HepG2 (cell line): ENCODE measurements around the gene CACNA1G. TPM values are rescaled to one million over a fixed set of nuclear protein-coding genes. Genes with fewer than 3 reads are reported as not detected.

ENCODE experiments used
- ATAC-seq: fragments of 200-7000 bp; cut with Tn5 transposase; 3 replicates; pipeline ENCODE4 v1.9.1; 2020; ENCODE audit warnings: mild to moderate bottlenecking, moderate library complexity
- BruUV-seq: library from RNA; stranded (reverse); fragments of 400-500 nt; replicated peaks from 2 replicates; lab custom pipeline; 2021; lab: Mats Ljungman, UMichigan
- CTCF ChIA-PET: fragments of 300-600 bp; formaldehyde crosslinking; extraction: SDS; loops from one replicate; lab custom pipeline; 2021; ENCODE audit warnings: low total read pairs, inconsistent platforms, low intra/inter-chr PET ratio; lab: Yijun Ruan, JAX
- POLR2A ChIA-PET: fragments of 350-600 bp; sonication (Branson Sonifier 250); formaldehyde crosslinking; loops from one replicate; lab custom pipeline; 2020; ENCODE audit warnings: antibody characterized with exemption, inconsistent platforms; lab: Yijun Ruan, JAX
- DNase-seq: peaks from one replicate; pipeline ENCODE4 v3.0.0-alpha.2; 2015; ENCODE audit warnings: low spot score
- FAIRE-seq: peaks from 3 replicates; lab custom pipeline; 2011; peaks lifted over from hg19 to GRCh38; lab: Jason Lieb, UNC
- H2AFZ ChIP-seq: one replicate; pipeline ENCODE4 v1.6.1; 2011; ENCODE audit warnings: low read length, inconsistent platforms
- H3K27ac ChIP-seq: fragments of 300-600 bp; 3 replicates; pipeline ENCODE4 v1.8.0; 2011; ENCODE audit warnings: mixed run types, mild to moderate bottlenecking, mixed read lengths, low read length, inconsistent platforms; ENCODE audit not compliant: insufficient read depth; ENCODE audit errors: extremely low read length
- H3K27me3 ChIP-seq, 2 experiments: fragments of 200-600 bp in 1 of 2; 2 replicates in 1 of 2; 3 replicates in 1 of 2; pipeline versions ENCODE4 v1.6.0 to v1.8.0; 2011; ENCODE audit warnings: low read length in 2 of 2, mild to moderate bottlenecking in 2 of 2, moderate library complexity in 2 of 2, inconsistent platforms in 1 of 2; ENCODE audit not compliant: insufficient read depth in 2 of 2, control insufficient read depth in 1 of 2
- H3K36me3 ChIP-seq, 2 experiments: fragments of 200-600 bp in 1 of 2; replicated peaks in 1 of 2; 2 replicates in 1 of 2; 3 replicates in 1 of 2; pipeline versions ENCODE4 v1.5.1 to v1.8.0; 2011; ENCODE audit warnings: low read length in 2 of 2, inconsistent platforms in 1 of 2; ENCODE audit not compliant: insufficient read depth in 2 of 2, control insufficient read depth in 1 of 2
- H3K4me1 ChIP-seq: 2 replicates; pipeline ENCODE4 v1.5.1; 2012; ENCODE audit warnings: low read length, inconsistent platforms; ENCODE audit not compliant: insufficient read depth
- H3K4me2 ChIP-seq: 2 replicates; pipeline ENCODE4 v1.6.0; 2011; ENCODE audit warnings: low read depth, low read length, inconsistent platforms
- H3K4me3 ChIP-seq, 3 experiments: fragments of 200-600 bp in 1 of 3; sonication (generic), shearing (Covaris generic) in 1 of 3; replicated peaks in 1 of 3; 2 replicates each; pipeline ENCODE4 v1.5.1; 2011 to 2016; ENCODE audit warnings: low read length in 3 of 3, inconsistent platforms in 2 of 3, low read depth in 2 of 3, mild to moderate bottlenecking in 2 of 3, control low read depth in 1 of 3, mixed read lengths in 1 of 3; ENCODE audit not compliant: insufficient read depth in 1 of 3
- H3K79me2 ChIP-seq: one replicate; pipeline ENCODE4 v1.6.1; 2011; ENCODE audit warnings: low read length, inconsistent platforms; ENCODE audit not compliant: insufficient read depth
- H3K9ac ChIP-seq: 2 replicates; pipeline ENCODE4 v1.6.0; 2011; ENCODE audit warnings: mild to moderate bottlenecking, low read depth, low read length, inconsistent platforms; ENCODE audit not compliant: insufficient read depth
- H3K9me3 ChIP-seq: 2 replicates; pipeline ENCODE4 v1.5.1; 2012; ENCODE audit warnings: mild to moderate bottlenecking, low read length
- H4K20me1 ChIP-seq: 2 replicates; pipeline ENCODE4 v1.6.0; 2011; ENCODE audit warnings: inconsistent platforms, mild to moderate bottlenecking, low read length, moderate library complexity; ENCODE audit not compliant: insufficient read depth
- GFI1 ChIP-seq: sonication (generic); formaldehyde crosslinking; IDR thresholded peaks from 2 replicates; pipeline ENCODE4 v1.5.0; 2020; ENCODE audit warnings: missing genetic modification reagents, mild to moderate bottlenecking, borderline replicate concordance
- GMEB1 ChIP-seq: sonication (generic); formaldehyde crosslinking; IDR thresholded peaks from 2 replicates; pipeline ENCODE4 v1.5.1; 2020; ENCODE audit warnings: missing genetic modification reagents, mild to moderate bottlenecking, borderline replicate concordance
- IKZF4 ChIP-seq: sonication (generic); formaldehyde crosslinking; IDR thresholded peaks from 2 replicates; pipeline ENCODE4 v1.5.1; 2020; ENCODE audit warnings: borderline replicate concordance, mild to moderate bottlenecking, low read depth, missing genetic modification reagents; ENCODE audit errors: not compliant biosample characterization
- ZNF260 ChIP-seq: sonication (generic); formaldehyde crosslinking; IDR thresholded peaks from 2 replicates; pipeline ENCODE4 v1.4.0; 2020; ENCODE audit warnings: missing genetic modification reagents, low read depth, mild to moderate bottlenecking, borderline replicate concordance
- ZNF331 ChIP-seq: sonication (generic); formaldehyde crosslinking; IDR thresholded peaks from 2 replicates; pipeline ENCODE4 v1.4.0; 2020; ENCODE audit warnings: missing genetic modification reagents
- ZNF607 ChIP-seq: sonication (generic); formaldehyde crosslinking; IDR thresholded peaks from 2 replicates; pipeline ENCODE4 v1.5.1; 2020; ENCODE audit warnings: missing genetic modification reagents, mild to moderate bottlenecking, borderline replicate concordance
- WGBS: methylation state at CpG from one replicate; pipeline ENCODE4 v1.1.6; 2017; ENCODE audit warnings: low lambda C conversion rate; 5-methylcytosine and 5-hydroxymethylcytosine counted together
- in situ Hi-C: cut with HindIII; loops from 2 replicates; pipeline ENCODE4 v1.10.0; 2017; ENCODE audit warnings: low pct_unique_long_range_greater_than_20kb; ENCODE audit not compliant: extremely low pct_ligation_motif_present
- intact Hi-C: fragments of 100-400 bp; cut with micrococcal nuclease; formaldehyde crosslinking; loops from one replicate; pipeline ENCODE4 v1.10.0; 2022; ENCODE audit not compliant: unreplicated experiment
- polyA plus RNA-seq, 8 experiments: library from polyadenylated mRNA; depleted of rRNA in 3 of 8; stranded (reverse) in 7 of 8; unstranded in 1 of 8; fragments of >200 nt; fragmentation: Illumina TruSeq in 4 of 8; extraction: Trizol in 4 of 8; gene quantifications; 2 replicates each; pipeline versions ENCODE4 v1.2.1 to v1.2.3, GENCODE V29; 2011 to 2016; ENCODE audit warnings: low read depth in 4 of 8, missing spikeins in 1 of 8, mixed read lengths in 1 of 8; ENCODE audit not compliant: insufficient read depth in 1 of 8
- total RNA-seq, 5 experiments: library from RNA; depleted of rRNA; stranded (reverse); fragments of >200 nt; fragmentation: Illumina TruSeq; extraction: Trizol; gene quantifications; 2 replicates each; pipeline ENCODE4 v1.2.3, GENCODE V29; 2016; ENCODE audit warnings: low read depth in 1 of 5

The CACNA1G gene
- total and polyA plus RNA-seq, 2 of the 13 experiments (the other 11 are each of a cell fraction or from before 2014, with no cell fraction given) = 0.02 TPM; not detected in 1

GRCh38 chr17:50565402-50566350, 5.2 kb downstream of the CACNA1G start (continued):
- TF ChIP-seq ZNF607 (CRISPR knock-in tag) (no peak), GMEB1 (no peak)
- TF ChIP-seq, all 625 proteins: peak for 2

GRCh38 chr17:50566886-50567285, 6.4 kb downstream of the CACNA1G start:
- TF ChIP-seq IKZF4 (CRISPR knock-in tag) = no peak
- no peak for TF ChIP-seq ZNF331 (CRISPR knock-in tag)
- TF ChIP-seq GFI1 = no peak
- no peak for TF ChIP-seq ZNF260 (CRISPR knock-in tag)
- TF ChIP-seq, all 625 proteins: peak for 0
- in situ Hi-C loops = no loop called here
- Histone ChIP-seq H3K27ac (no peak overlapping the region), H3K4me3 (no peak overlapping the region), H3K79me2 (no peaks in the 10 kb centered on the region), H3K4me1 (no peaks in the 10 kb centered on the region), H3K4me2 (no peak overlapping the region), H2AFZ (no peak overlapping the region), H3K9me3 (no peaks in the 10 kb centered on the region), H4K20me1 (peaks cover 5% of the 10 kb centered on the region; the same call in 1 of the 2 replicates), H3K36me3 (no peaks in the 10 kb centered on the region), H3K27me3 (peaks cover 38 to 93% of the 10 kb centered on the region in 2 experiments), H3K9ac (no peak overlapping the region)
- WGBS = 40% methylated on average over 2 of the region's 2 CpGs
- no TSS peak for BruUV-seq
- CTCF ChIA-PET = no interaction called here
- intact Hi-C loops = no loop called here
- FAIRE-seq (no peak), DNase-seq (no peak), ATAC-seq (no peak)
- POLR2A ChIA-PET = no interaction called here
